Ovary (tissue), 9 donors: ENCODE results near the gene RIPOR3. TPM values are rescaled to one million over a fixed set of nuclear protein-coding genes. Genes with fewer than 3 reads are reported as not detected.

Experiments used
- DNase-seq, 5 donors: peaks; one replicate each; pipeline ENCODE4 v3.0.0-alpha.2; 2019 to 2020
- H3K27ac ChIP-seq, 2 donors: fragments of 200-600 bp; one replicate each; pipeline versions ENCODE4 v1.5.1 to v1.8.0; 2019 to 2022
- H3K27me3 ChIP-seq: fragments of 200-600 bp; one replicate; pipeline ENCODE4 v1.8.0; 2022
- H3K36me3 ChIP-seq: fragments of 200-600 bp; sonication (generic); one replicate; pipeline ENCODE4 v1.5.1; 2019
- H3K4me1 ChIP-seq: one replicate; pipeline ENCODE4 v1.8.1; 2013; ENCODE audit warnings: mild to moderate bottlenecking, moderate library complexity; ENCODE audit not compliant: insufficient read depth
- H3K4me3 ChIP-seq: fragments of 200-600 bp; sonication (generic); one replicate; pipeline ENCODE4 v1.5.1; 2017
- H3K9me3 ChIP-seq, 2 donors: fragments of 200-600 bp in 1 of 2; sonication (generic) in 1 of 2; one replicate each; pipeline versions ENCODE4 v1.5.1 to v1.8.1; 2013 to 2019; ENCODE audit warnings: mild to moderate bottlenecking in 1 of 2, moderate library complexity in 1 of 2
- EP300 ChIP-seq: sonication (generic); formaldehyde crosslinking; IDR thresholded peaks from one replicate; pipeline ENCODE4 v1.6.1; 2017; ENCODE audit warnings: antibody characterized with exemption
- POLR2A ChIP-seq: fragments of 450-650 bp; IDR thresholded peaks from one replicate; pipeline ENCODE4 v1.6.1; 2017; ENCODE audit warnings: antibody characterized with exemption, mild to moderate bottlenecking, moderate library complexity
- WGBS, 3 donors: extraction: QIAGEN DNeasy Blood & Tissue Kit in 1 of 3; methylation state at CpG; one replicate each; pipeline versions ENCODE4 v1.1.5 to v1.1.7; 2013 to 2017; 5-methylcytosine and 5-hydroxymethylcytosine counted together
- intact Hi-C, 4 donors: fragments of 100-400 bp; cut with DNase I; formaldehyde crosslinking; loops; one replicate each; pipeline versions ENCODE4 v1.11.0 to v1.15.1; 2022 to 2023
- microRNA counts: library from miRNA; unstranded; fragments of <30 nt; microRNA quantifications from one replicate; lab custom pipeline; 2016
- microRNA-seq, 3 donors: library from miRNA; unstranded; fragments of <30 nt; microRNA quantifications; one replicate each; pipeline versions ENCODE4 to v1.2.0, GENCODE V29; 2019 to 2020
- polyA plus RNA-seq, 2 donors: library from polyadenylated mRNA; stranded (reverse); fragments of 200-250 nt in 1 of 2; fragments of 350-450 nt in 1 of 2; fragmentation: Illumina TruSeq in 1 of 2; extraction: RNeasy Lipid Tissue Mini Kit (QIAGEN cat#74804) in 1 of 2; gene quantifications; one replicate each; pipeline ENCODE4 v1.2.3, GENCODE V29; 2013 to 2014
- small RNA-seq: library from RNA; depleted of rRNA; stranded (forward); fragments of <200 nt; gene quantifications from one replicate; pipeline ENCODE3, GENCODE V24; 2016
- total RNA-seq, 7 donors: library from RNA; depleted of rRNA in 2 of 7; stranded (reverse); fragments of >200 nt in 2 of 7; fragmentation: NEBNext Ultra II Directional in 3 of 7; extraction: Animal tissue kit (Norgen Biotek cat#: 25700) in 3 of 7; gene quantifications; one replicate each; pipeline versions ENCODE4 v1.1.0 to v1.2.4, GENCODE V29; 2016 to 2023
- TF ChIP-seq, protein P1 (sequence below), 3 donors: fragments of 450-650 bp in 2 of 3; fragments of 200-600 bp in 1 of 3; IDR thresholded peaks; one replicate each; pipeline versions ENCODE4 v1.5.1 to v1.8.0; 2016 to 2022; ENCODE audit warnings: antibody characterized with exemption in 3 of 3, mild to moderate bottlenecking in 1 of 3
- donor health status: DM: no; HTN: no; CAD: no; lungs with moderate emphysema.
- donor health status: DM: no; HTN: no; CAD: no.
- donor health status: Bipolar disorder and iron deficiency.
- donor health status: DM: yes; HTN: yes; CAD: no.
- donor health status: DM: no; HTN: no; CAD: no.
- donor health status: DM: yes; HTN: yes; CAD: no.

The RIPOR3 gene
- total and polyA plus RNA-seq, 9 donors = 1.3 to 22.7 (median 8.0) TPM

- no peak for TF ChIP-seq POLR2A
- no peak for TF ChIP-seq EP300
- TF ChIP-seq, protein P1, sequence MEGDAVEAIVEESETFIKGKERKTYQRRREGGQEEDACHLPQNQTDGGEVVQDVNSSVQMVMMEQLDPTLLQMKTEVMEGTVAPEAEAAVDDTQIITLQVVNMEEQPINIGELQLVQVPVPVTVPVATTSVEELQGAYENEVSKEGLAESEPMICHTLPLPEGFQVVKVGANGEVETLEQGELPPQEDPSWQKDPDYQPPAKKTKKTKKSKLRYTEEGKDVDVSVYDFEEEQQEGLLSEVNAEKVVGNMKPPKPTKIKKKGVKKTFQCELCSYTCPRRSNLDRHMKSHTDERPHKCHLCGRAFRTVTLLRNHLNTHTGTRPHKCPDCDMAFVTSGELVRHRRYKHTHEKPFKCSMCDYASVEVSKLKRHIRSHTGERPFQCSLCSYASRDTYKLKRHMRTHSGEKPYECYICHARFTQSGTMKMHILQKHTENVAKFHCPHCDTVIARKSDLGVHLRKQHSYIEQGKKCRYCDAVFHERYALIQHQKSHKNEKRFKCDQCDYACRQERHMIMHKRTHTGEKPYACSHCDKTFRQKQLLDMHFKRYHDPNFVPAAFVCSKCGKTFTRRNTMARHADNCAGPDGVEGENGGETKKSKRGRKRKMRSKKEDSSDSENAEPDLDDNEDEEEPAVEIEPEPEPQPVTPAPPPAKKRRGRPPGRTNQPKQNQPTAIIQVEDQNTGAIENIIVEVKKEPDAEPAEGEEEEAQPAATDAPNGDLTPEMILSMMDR (IDR thresholded peaks at IDR 0.05) = no peak
- 18 to 45% (median 41%) methylated on average over 4 of the region's 4 CpGs for WGBS, 3 donors
Observed at GRCh38 chr20:50538276-50538675, 153.1 kb downstream of the RIPOR3 start.

GRCh38 chr20:50537546-50538201 lies 153.7 kb downstream of the RIPOR3 start:
- H3K36me3 ChIP-seq = no peaks in the 10 kb centered on the region
- H3K4me1 ChIP-seq = peaks cover 26% of the 10 kb centered on the region
- peak overlapping the region in 1 of 2 donors; percentile 4 for H3K27ac ChIP-seq
- intact Hi-C loops = no loop called here
- no peaks in the 10 kb centered on the region for H3K27me3 ChIP-seq
- no peak for DNase-seq
- no peak overlapping the region for H3K4me3 ChIP-seq
- 69 to 77% (median 70%) methylated on average over 7 of the region's 7 CpGs for WGBS, 3 donors
- H3K9me3 ChIP-seq = no peaks in the 10 kb centered on the region
- no peak for TF ChIP-seq EP300

More at GRCh38 chr20:50538276-50538675, 153.1 kb downstream of the RIPOR3 start:
- no peaks in the 10 kb centered on the region for H3K27me3 ChIP-seq
- H3K4me3 ChIP-seq = no peak overlapping the region
- H3K4me1 ChIP-seq = peaks cover 26% of the 10 kb centered on the region
- DNase-seq = no peak
- peak overlapping the region in 1 of 2 donors; percentile 4 for H3K27ac ChIP-seq
- no peaks in the 10 kb centered on the region for H3K36me3 ChIP-seq
- no peaks in the 10 kb centered on the region for H3K9me3 ChIP-seq
- intact Hi-C loops = no loop called here

DNA sequence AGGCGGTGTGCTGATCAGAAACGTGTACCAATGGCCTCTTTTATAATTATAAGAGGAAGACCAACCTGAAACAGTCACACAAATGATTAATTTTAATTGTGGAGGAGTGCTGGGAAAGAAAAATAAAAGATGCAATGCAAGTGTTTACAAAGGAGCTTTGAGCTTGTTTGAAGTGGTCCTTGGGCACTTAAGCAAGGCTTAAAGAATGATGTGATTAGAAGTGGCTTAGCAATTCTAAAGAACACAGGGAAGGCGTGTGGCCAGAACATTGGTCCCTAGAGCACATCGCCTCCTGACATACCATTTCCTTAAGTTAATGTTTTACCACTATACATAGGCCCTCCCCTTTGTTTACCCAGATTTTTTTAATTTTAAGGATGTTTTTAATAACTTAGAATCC lies 155.0 kb downstream of the RIPOR3 start:
- WGBS, 3 donors = 84 to 87% (median 86%) methylated on average over 4 of the region's 4 CpGs
- H3K4me3 ChIP-seq = no peak overlapping the region
- no peak for DNase-seq
- TF ChIP-seq, protein P1 (IDR thresholded peaks at IDR 0.05) = no peak
- TF ChIP-seq EP300 = no peak
- TF ChIP-seq POLR2A = no peak
- peaks cover 22% of the 10 kb centered on the region for H3K4me1 ChIP-seq
- intact Hi-C loops = no loop called here
- H3K36me3 ChIP-seq = no peaks in the 10 kb centered on the region
- H3K9me3 ChIP-seq = no peaks in the 10 kb centered on the region
- no peak overlapping the region for H3K27ac ChIP-seq
- H3K27me3 ChIP-seq = no peaks in the 10 kb centered on the region

MicroRNAs within 50 kb of the gene (microRNA counts, 767-probe panel; counts per million panel counts)
- microRNA hsa-miR-645 (lab: Ali Mortazavi, UCI) = 530 counts per million, percentile 78 among the panel's probes with 10 or more counts

Small RNA genes lying within 50 kb of the gene (microRNA-seq; reads per million reads assigned to microRNA genes)
- gene MIR1302-5 (0 reads per million in 3 donors), gene MIR645 (0 reads per million in 3 donors)

Small RNA genes lying within 50 kb of the gene (small RNA-seq; reads per million reads assigned to genes)
- not detected for gene MIR1302-5
- gene MIR645 = not detected
- gene RF00019 = not detected

Other genes starting within 250 kb of the RIPOR3 start
- 10 to 100 TPM; 17.6 to 31.1 (median 26.6) TPM for gene PTPN1, start 181.2 kb downstream of the RIPOR3 start, total RNA-seq
- 10 to 100 TPM; 24.6 to 36.7 TPM for gene PTPN1, start 181.2 kb downstream of the RIPOR3 start, polyA plus RNA-seq
- 10 to 100 TPM in 2 of 7 donors, 1 to 10 TPM in 5; 4.5 to 14.4 (median 8.5) TPM for gene PARD6B, start 40.0 kb upstream of the RIPOR3 start, total RNA-seq
- 1 to 10 TPM in 1 of 2 donors, under 1 TPM in 1; 0.91 to 1.0 TPM for gene PARD6B, start 40.0 kb upstream of the RIPOR3 start, polyA plus RNA-seq
- 1 to 10 TPM; 2.0 to 9.1 (median 3.3) TPM for gene BCAS4, start 103.5 kb upstream of the RIPOR3 start, total RNA-seq
- 1 to 10 TPM; 2.6 to 2.7 TPM for gene BCAS4, start 103.5 kb upstream of the RIPOR3 start, polyA plus RNA-seq
- gene ADNP, start 239.9 kb upstream of the RIPOR3 start, total RNA-seq = 10 to 100 TPM; 41.1 to 94.7 (median 75.5) TPM
- gene ADNP, start 239.9 kb upstream of the RIPOR3 start, polyA plus RNA-seq = 10 to 100 TPM; 30.8 to 80.5 TPM